ENCODE measurements around the gene ATXN1. TPM values are rescaled to one million over a fixed set of nuclear protein-coding genes. Genes with fewer than 3 reads are reported as not detected.

ATXN1 gene
- polyA plus RNA-seq, 3 donors = 17.7 to 21.1 (median 20.5) TPM

- no peak for DNase-seq
Observed at GRCh38 chr6:16253399-16254144, 507.7 kb downstream of the ATXN1 start.

DNA sequence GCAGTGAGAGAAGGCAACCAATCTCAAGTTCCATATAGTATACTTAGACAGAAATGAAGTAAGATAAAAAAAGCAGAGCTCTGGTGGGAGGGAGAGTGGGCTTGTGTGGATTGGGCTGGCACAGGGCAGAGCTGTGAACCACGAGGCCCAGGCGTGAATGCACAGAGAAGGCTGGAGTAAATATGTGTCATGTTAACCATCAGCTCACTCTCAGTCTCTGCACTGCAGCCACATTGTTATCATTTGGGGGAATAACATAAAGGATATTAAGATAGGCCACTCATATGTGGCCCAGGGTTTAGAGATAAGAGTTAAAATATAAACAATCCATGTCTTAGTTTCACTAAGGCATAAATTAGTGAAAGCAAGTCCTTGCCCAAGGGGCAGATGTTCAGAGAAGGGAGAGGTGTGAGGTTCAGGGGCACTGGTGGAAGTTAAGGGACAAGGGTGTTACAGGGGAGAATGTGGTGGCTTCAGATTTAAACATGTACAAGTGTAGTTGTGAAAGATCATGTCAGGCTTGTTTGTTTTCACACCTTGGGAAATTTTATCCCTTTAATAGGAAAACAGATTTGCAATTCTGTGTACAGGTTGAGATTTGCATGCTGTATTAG, 508.5 kb downstream of the ATXN1 start:
- DNase-seq = no peak

DNA sequence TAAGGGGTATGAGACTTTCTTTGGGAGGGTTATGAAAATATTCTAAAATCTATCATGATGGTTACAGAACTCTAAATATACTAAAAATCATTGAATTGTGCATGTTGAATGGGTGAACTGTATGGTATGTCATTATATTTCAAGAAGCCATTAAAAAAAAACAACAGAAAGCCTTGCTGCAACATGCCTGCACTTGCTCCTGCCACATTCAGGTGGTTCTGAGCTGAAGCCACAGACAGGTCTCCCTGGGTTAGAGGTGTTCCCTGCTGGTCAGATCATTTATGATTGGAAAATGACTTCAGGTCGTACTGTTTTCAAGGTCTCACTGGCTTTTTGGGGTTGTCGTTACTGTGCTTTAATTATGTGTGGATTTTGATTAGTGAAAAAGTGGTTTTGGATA, 509.6 kb downstream of the ATXN1 start:
- no peak for DNase-seq

DNA sequence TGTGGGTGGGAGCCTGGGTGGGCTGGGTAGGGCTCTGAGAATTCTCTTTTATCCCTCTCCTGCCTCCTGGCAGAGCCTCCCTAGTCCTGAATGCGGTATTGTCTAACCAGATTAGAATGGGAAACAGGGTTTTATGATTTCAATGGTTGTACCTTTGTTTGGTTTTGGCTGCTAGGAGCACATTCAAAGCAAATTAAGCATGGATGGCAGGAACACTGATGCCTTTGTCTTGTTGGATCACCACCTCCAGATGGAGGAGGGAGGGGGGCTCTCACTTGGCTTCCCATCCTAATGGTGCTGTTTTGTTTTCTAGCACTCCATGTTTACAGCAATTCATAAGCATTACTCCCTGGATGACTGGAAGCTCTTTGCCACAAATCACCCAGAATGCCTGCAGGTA, 511.3 kb downstream of the ATXN1 start:
- no peak for DNase-seq
